ENCODE measurements around the gene CENPS. TPM values are rescaled to one million over a fixed set of nuclear protein-coding genes. Genes with fewer than 3 reads are reported as not detected.
"Not testable (repeated sequence)": the region's sequence is repeated elsewhere in the genome, so short reads cannot be mapped to it uniquely, and the experiment has no call there.

The CENPS gene
- total RNA-seq, 1 experiment from 2014 or later: 16.1 TPM

GRCh38 chr1:10419351-10419750, 10.9 kb upstream of the CENPS start:
- DNase-seq (ENCODE audit: low read depth): no peak

- DNase-seq (ENCODE audit: low read depth): no peak
Observed at GRCh38 chr1:10421637-10422036, 8.6 kb upstream of the CENPS start.

GRCh38 chr1:10424034-10424433, 6.2 kb upstream of the CENPS start:
- peak; percentile 39 for DNase-seq (ENCODE audit: low read depth)

- no peak for DNase-seq (ENCODE audit: low read depth)
Observed at GRCh38 chr1:10424651-10425050, 5.6 kb upstream of the CENPS start.

- not testable (repeated sequence) for DNase-seq (ENCODE audit: low read depth)
Observed at GRCh38 chr1:10425826-10426534, 4.3 kb upstream of the CENPS start.

GRCh38 chr1:10426535-10426848, 3.7 kb upstream of the CENPS start:
- not testable (repeated sequence) for DNase-seq (ENCODE audit: low read depth)

GRCh38 chr1:10428984-10429383, 1.2 kb upstream of the CENPS start:
- DNase-seq (ENCODE audit: low read depth): no peak

GRCh38 chr1:10429868-10430215, 391 bp upstream of the CENPS start:
- no peak for DNase-seq (ENCODE audit: low read depth)

- DNase-seq (ENCODE audit: low read depth): peak; percentile 40
Observed at GRCh38 chr1:10431070-10431730, 967 bp downstream of the CENPS start.

- DNase-seq (ENCODE audit: low read depth): no peak
Observed at GRCh38 chr1:10432910-10433700, 2.9 kb downstream of the CENPS start.

- no peak for DNase-seq (ENCODE audit: low read depth)
Observed at GRCh38 chr1:10433790-10434189, 3.6 kb downstream of the CENPS start.

- DNase-seq (ENCODE audit: low read depth): no peak
Observed at GRCh38 chr1:10434590-10434989, 4.4 kb downstream of the CENPS start.

- DNase-seq (ENCODE audit: low read depth): no peak
Observed at GRCh38 chr1:10437052-10437451, 6.8 kb downstream of the CENPS start.

- no peak for DNase-seq (ENCODE audit: low read depth)
Observed at GRCh38 chr1:10438677-10439163, 8.5 kb downstream of the CENPS start.

- no peak for DNase-seq (ENCODE audit: low read depth)
Observed at GRCh38 chr1:10440305-10440704, 10.1 kb downstream of the CENPS start.

GRCh38 chr1:10440794-10441193, 10.6 kb downstream of the CENPS start:
- no peak for DNase-seq (ENCODE audit: low read depth)

- DNase-seq (ENCODE audit: low read depth): no peak
Observed at GRCh38 chr1:10444248-10444647, 14.0 kb downstream of the CENPS start.

GRCh38 chr1:10444795-10445397, 14.7 kb downstream of the CENPS start:
- no peak for DNase-seq (ENCODE audit: low read depth)

GRCh38 chr1:10446790-10447422, 16.7 kb downstream of the CENPS start:
- DNase-seq (ENCODE audit: low read depth): no peak

GRCh38 chr1:10449751-10450150, 19.5 kb downstream of the CENPS start, which contains the start of gene CORT:
Gene CORT (plus strand): TSS chr1:10450031. CDS start chr1:10450224, 193 bp downstream.
- DNase-seq (ENCODE audit: low read depth): no peak

- DNase-seq (ENCODE audit: low read depth): no peak
Observed at GRCh38 chr1:10450156-10450814, 20.1 kb downstream of the CENPS start.
